Fibroblast of lung (primary cell): Measurements from ENCODE around the gene CTNNA2.

Experiments
- CTCF ChIP-seq, 2 donors: IDR thresholded peaks in 1 of 2; conservative IDR thresholded peaks in 1 of 2; 1 replicate in 1 of 2; 2 replicates in 1 of 2; pipeline ENCODE4 v1.5.1; 2011 to 2012; ENCODE audit warnings: low read length in 2 of 2, control low read depth in 1 of 2, inconsistent platforms in 1 of 2, low read depth in 1 of 2, mild to moderate bottlenecking in 1 of 2
- EZH2 ChIP-seq: IDR thresholded peaks from 2 replicates; pipeline ENCODE4 v1.5.1; 2012; ENCODE audit warnings: low read length, control low read depth, mild to moderate bottlenecking; ENCODE audit errors: missing control alignments

DNA sequence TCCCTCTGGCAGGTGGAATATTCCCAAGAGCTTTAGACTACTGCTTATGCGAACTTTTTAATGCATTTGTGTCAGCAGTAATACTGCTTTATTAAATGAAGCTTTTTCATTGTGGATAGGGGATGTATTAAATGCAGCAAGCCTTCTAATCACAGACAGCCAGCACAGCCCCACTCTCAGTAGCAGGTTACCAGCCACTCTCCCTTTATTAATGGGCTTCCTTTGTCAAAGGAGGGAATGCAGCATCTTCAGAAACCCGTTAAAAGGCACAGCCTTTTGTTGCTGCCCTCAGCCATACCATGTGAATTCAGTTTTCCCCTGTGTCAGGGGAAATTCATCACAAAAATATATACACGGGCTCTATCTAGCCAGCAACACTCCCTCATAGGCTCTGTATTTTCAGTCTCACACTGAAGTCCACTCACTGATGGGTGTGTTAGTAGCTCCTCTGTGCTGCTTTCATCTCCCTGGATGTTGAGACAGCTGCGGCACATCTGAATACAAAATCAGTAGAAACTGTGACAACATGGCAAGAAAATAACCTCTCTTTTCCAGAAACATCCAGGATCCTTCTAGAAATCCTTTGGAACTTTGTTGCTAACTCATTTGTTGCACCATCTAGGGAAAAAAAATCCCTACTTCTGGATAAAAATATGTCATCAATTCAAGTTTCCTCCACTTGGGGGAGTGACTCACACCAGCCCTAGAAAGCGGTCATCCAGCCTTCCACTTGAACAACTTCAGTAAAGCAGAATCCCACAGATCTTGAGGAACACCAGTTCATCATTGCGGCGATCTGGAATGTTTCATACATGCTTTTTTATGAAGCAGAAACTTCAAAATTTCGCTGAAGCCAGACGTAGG is 743.3 kb downstream of the CTNNA2 start:
- TF ChIP-seq CTCF (conservative IDR thresholded peaks at IDR 0.05 in 1 of 2, IDR thresholded peaks at IDR 0.05 in 1 of 2; ENCODE audit: low read depth in 1 of 2, low read length in 2 of 2) (peak; percentile 39 to 44), EZH2 (no peak)
